K562 (cell line): ENCODE measurements around the gene PTGES3. TPM values are rescaled to one million over a fixed set of nuclear protein-coding genes. Genes with fewer than 3 reads are reported as not detected.

Experiments
- CBX3 ChIP-seq, 2 experiments: IDR thresholded peaks; 1 replicate in 1 of 2; 2 replicates in 1 of 2; pipeline ENCODE4 v1.6.1; 2012; ENCODE audit warnings: inconsistent platforms in 2 of 2, low read length in 2 of 2, borderline replicate concordance in 1 of 2, control low read depth in 1 of 2
- CTCFL ChIP-seq: IDR thresholded peaks from 2 replicates; pipeline ENCODE4 v1.6.1; 2011; ENCODE audit warnings: borderline replicate concordance, low read depth, mild to moderate bottlenecking, moderate library complexity, low read length; ENCODE audit not compliant: insufficient read depth, poor library complexity, severe bottlenecking
- E4F1 ChIP-seq: fragments of 250-450 bp; sonication (Bioruptor Pico); IDR thresholded peaks from 2 replicates; pipeline ENCODE4 v1.5.0; 2021; ENCODE audit warnings: mild to moderate bottlenecking, borderline replicate concordance
- ELF1 ChIP-seq: fragments of 200-800 bp; sonication (Bioruptor generic); IDR thresholded peaks from 2 replicates; pipeline ENCODE4 v1.6.1; 2016; ENCODE audit warnings: missing genetic modification characterization, missing compliant biosample characterization
- HES1 ChIP-seq: fragments of 450-650 bp; IDR thresholded peaks from 2 replicates; pipeline ENCODE4 v1.6.1; 2016; ENCODE audit warnings: low read depth, mild to moderate bottlenecking, moderate library complexity
- IRF1 ChIP-seq: sonication (generic); formaldehyde crosslinking; IDR thresholded peaks from 2 replicates; pipeline ENCODE4 v1.8.0; 2022; ENCODE audit warnings: missing genetic modification reagents, mild to moderate bottlenecking, borderline replicate concordance
- NFE2L1 ChIP-seq: fragments of 450-650 bp; IDR thresholded peaks from 2 replicates; pipeline ENCODE4 v1.6.1; 2016; ENCODE audit warnings: missing genetic modification characterization, low read depth, mild to moderate bottlenecking, missing compliant biosample characterization, moderate library complexity, borderline replicate concordance
- NFXL1 ChIP-seq: fragments of 450-650 bp; formaldehyde crosslinking; IDR thresholded peaks from 2 replicates; pipeline ENCODE4 v1.4.0; 2021; ENCODE audit warnings: mild to moderate bottlenecking
- NKRF ChIP-seq: fragments of 450-650 bp; IDR thresholded peaks from 2 replicates; pipeline ENCODE4 v1.6.1; 2016; ENCODE audit warnings: borderline replicate concordance
- NONO ChIP-seq, 2 experiments: fragments of 200-400 bp in 1 of 2; fragments of 450-650 bp in 1 of 2; formaldehyde crosslinking in 1 of 2; IDR thresholded peaks; 2 replicates each; pipeline ENCODE4 v1.6.1; 2017; ENCODE audit warnings: low read depth in 2 of 2, mild to moderate bottlenecking in 2 of 2, moderate library complexity in 2 of 2, low read length in 1 of 2
- PTBP1 ChIP-seq: fragments of 200-400 bp; formaldehyde crosslinking; IDR thresholded peaks from 2 replicates; pipeline ENCODE4 v1.6.1; 2017; ENCODE audit warnings: low read depth, low read length
- RBM15 ChIP-seq: fragments of 200-400 bp; formaldehyde crosslinking; IDR thresholded peaks from 2 replicates; pipeline ENCODE4 v1.6.1; 2018; ENCODE audit warnings: mild to moderate bottlenecking, low read length, moderate library complexity; ENCODE audit not compliant: insufficient read depth
- SIX5 ChIP-seq, 2 experiments: IDR thresholded peaks; 2 replicates each; pipeline ENCODE4 v1.6.1; 2011; ENCODE audit warnings: low read length in 2 of 2, borderline replicate concordance in 1 of 2, low read depth in 1 of 2, mild to moderate bottlenecking in 1 of 2, moderate library complexity in 1 of 2; ENCODE audit not compliant: insufficient read depth in 1 of 2
- THAP7 ChIP-seq: fragments of 250-450 bp; sonication (Bioruptor Pico); IDR thresholded peaks from 2 replicates; pipeline ENCODE4 v1.5.0; 2021
- TRIM24 ChIP-seq, 2 experiments: fragments of 450-650 bp; IDR thresholded peaks; 2 replicates each; pipeline ENCODE4 v1.6.1; 2016
- ZNF174 ChIP-seq: fragments of 250-450 bp; sonication (Bioruptor Pico); IDR thresholded peaks from 2 replicates; pipeline ENCODE4 v1.4.0; 2020; ENCODE audit warnings: mild to moderate bottlenecking
- ZZZ3 ChIP-seq: fragments of 450-650 bp; IDR thresholded peaks from 2 replicates; pipeline ENCODE4 v1.6.1; 2016; ENCODE audit warnings: antibody characterized with exemption, mild to moderate bottlenecking, moderate library complexity
- polyA plus RNA-seq, 8 experiments: library from polyadenylated mRNA; depleted of rRNA in 4 of 8; stranded (reverse) in 5 of 8; unstranded in 3 of 8; fragments of >200 nt; fragmentation: Nextera tagmentation in 2 of 8; fragmentation: Illumina TruSeq in 1 of 8; extraction: Ambion mirVana in 2 of 8; extraction: Trizol in 1 of 8; gene quantifications; 2 replicates each; pipeline versions ENCODE4 v1.2.1 to v1.2.3, GENCODE V29; 2011 to 2014; ENCODE audit warnings: inconsistent platforms in 1 of 8, missing spikeins in 1 of 8
- total RNA-seq, 7 experiments: library from RNA; depleted of rRNA in 6 of 7; stranded (reverse); fragments of >200 nt in 6 of 7; fragmentation: Illumina TruSeq in 2 of 7; extraction: Trizol in 2 of 7; gene quantifications; 2 replicates each; pipeline versions ENCODE4 v1.2.1 to v1.2.3, GENCODE V29; 2011 to 2021; ENCODE audit warnings: low replicate concordance in 1 of 7

The PTGES3 gene
- total and polyA plus RNA-seq, 9 of the 15 experiments (the other 6 are each of a cell fraction or from before 2014, with no cell fraction given), result 163 to 501 (median 213) TPM

GRCh38 chr12:56724972-56725722 lies 37.1 kb upstream of the PTGES3 start, which contains the start of gene NACA (continued):
- TF ChIP-seq E4F1 (CRISPR knock-in tag) (no peak), PTBP1 (no peak), THAP7 (CRISPR knock-in tag) (no peak), NFE2L1 (tag) (no peak), NKRF (peak; percentile 91), CBX3 (IDR thresholded peaks at IDR 0.05; ENCODE audit: borderline replicate concordance in 1 of 2, low read length in 2 of 2) (0 out of 3 replicates have a peak, but pooled peaks of 1 of the 2 experiments have one; percentile 12), ELF1 (tag) (peak; percentile 88), CTCFL (no peak), ZZZ3 (peak; percentile 96), IRF1 (0 out of 2 replicates have a peak, but pooled peaks have one; percentile 59), ZNF174 (CRISPR knock-in tag) (no peak), HES1 (no peak), RBM15 (no peak), SIX5 (IDR thresholded peaks at IDR 0.05; ENCODE audit: borderline replicate concordance in 1 of 2, insufficient read depth in 1 of 2, low read depth in 1 of 2, low read length in 2 of 2) (no peak), NFXL1 (CRISPR knock-in tag) (no peak), NONO (IDR thresholded peaks at IDR 0.05; ENCODE audit: low read depth in 2 of 2, low read length in 1 of 2) (peak in 1 of 2 experiments; percentile 39; a peak in 1 of 4 replicates), TRIM24 (IDR thresholded peaks at IDR 0.05) (peak in 1 of 2 experiments; percentile 54; a peak in 1 of 4 replicates)
